Iris pigment epithelial cell (primary cell): Measurements from ENCODE around the gene DYNLT1.
A peak's percentile ranks its signal among the peaks of the same experiment; 100 is the strongest.
"Not testable (repeated sequence)": the region's sequence is repeated elsewhere in the genome, so short reads cannot be mapped to it uniquely, and the experiment has no call there.

Source experiments
- DNase-seq: peaks from one replicate; pipeline ENCODE4 v3.0.0-alpha.2; 2011; ENCODE audit warnings: low read depth

Gene DYNLT1

DNA sequence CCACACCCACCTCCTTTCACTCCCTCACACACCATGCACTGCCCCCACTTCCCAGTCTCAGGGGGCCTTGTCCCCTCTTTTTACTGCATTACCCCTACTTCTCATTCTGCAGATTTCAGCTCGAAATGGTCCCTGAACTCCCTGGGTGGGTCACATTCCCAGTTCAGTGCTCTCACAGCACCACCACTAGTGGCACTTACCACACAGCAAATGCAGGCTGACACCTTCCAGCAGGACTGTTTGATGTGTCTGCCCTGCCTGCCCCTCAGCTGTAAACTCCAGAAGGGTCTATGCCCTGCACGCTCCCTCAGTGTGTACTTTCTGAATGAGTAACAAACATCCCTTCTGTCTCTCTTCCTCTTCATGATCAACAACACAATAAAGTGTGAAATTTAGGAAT lies 4.0 kb downstream of the DYNLT1 start:
- no peak for DNase-seq

DNA sequence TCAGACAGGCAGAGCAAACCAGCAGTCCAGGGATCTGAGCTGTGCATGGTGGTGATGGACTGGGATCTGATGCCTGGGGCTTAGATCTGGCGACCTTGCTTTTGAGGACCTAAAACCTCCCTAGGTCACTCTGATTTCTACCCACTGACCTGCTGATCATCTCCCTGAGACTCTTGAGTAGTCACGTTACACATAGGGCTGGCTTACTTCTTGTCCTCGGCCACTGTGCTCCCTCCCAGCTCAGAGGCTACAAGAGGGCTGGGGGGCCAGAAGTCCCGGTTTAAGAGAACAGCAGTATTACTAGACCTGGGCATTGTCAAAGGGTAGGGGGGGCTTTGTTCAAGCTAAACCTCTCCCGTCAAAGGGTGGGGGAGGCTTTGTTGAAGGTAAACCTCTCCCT lies 5.5 kb downstream of the DYNLT1 start:
- DNase-seq: no peak

DNA sequence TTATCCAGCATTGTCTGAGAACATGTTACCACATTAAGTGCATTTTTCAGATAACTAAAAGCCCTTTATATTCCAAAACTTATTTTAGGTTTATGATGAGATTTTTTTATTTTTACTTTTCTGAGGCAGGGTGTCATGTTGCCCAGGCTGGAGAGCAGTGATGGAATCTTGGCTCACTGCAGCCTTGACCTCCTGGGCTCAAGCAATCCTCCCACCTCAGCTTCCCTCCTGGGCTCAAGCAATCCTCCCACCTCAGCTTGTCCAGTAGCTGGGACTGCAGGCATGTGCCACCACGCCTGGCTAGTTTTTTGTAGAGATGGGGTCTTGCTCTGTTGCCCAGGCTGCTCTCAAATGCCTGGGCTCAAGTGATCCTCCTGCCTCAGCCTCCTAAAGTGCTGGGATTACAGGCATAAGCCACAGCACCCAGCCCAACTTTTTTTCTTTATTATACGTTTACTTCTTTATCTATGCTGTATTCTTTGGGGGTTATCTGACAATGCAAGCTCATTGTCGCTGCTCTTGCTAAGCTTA lies 6.2 kb downstream of the DYNLT1 start:
- DNase-seq: no peak

DNA sequence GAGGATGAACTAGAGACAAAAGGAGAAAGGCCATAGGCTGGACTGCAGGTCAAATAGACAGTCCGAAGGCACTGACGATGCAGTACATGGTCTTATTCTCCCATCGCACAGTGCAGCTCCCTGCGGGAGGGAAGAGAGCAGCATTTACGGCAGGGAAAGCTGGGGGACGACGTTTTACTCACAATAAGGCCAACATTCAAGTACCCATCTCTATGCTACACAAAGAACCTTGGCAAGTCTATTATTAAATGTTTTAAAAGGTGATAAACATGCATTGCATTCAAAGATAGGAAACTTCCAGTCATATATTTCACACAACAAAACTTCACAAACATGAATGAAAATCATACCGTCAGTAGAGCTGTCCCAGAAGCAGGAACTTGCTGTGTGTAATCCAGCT lies 7.8 kb downstream of the DYNLT1 start:
- DNase-seq: no peak

DNA sequence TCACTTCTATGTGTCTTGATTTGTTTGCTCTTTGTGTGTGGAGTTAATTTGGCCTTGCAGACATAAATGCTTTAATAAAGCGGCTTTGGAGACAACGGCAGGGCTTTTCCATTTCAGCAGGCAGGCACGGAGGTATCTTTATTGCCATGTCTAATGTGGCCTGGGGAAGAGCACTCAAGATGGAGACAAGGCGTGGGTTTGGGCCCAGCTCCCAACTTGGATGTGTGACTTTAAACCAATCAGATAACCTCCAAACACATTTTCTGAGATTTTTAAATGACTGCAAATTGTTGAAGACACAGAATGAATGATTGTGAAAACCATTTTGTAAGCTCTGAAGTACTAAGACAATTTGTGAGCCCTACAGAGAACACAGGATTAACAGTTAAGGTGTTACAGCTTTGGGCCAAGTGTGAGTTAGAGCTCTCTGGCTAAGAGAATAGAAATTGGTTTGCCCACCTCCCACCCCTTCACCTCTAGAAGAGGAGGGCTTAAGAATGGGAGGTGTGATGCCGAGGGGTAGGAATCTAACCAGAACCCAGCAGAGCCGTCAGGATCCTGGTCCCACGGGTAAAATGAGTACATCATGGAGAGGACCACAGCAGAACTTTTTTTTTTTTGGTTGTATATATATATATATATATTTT lies 9.0 kb downstream of the DYNLT1 start:
- DNase-seq: no peak

DNA sequence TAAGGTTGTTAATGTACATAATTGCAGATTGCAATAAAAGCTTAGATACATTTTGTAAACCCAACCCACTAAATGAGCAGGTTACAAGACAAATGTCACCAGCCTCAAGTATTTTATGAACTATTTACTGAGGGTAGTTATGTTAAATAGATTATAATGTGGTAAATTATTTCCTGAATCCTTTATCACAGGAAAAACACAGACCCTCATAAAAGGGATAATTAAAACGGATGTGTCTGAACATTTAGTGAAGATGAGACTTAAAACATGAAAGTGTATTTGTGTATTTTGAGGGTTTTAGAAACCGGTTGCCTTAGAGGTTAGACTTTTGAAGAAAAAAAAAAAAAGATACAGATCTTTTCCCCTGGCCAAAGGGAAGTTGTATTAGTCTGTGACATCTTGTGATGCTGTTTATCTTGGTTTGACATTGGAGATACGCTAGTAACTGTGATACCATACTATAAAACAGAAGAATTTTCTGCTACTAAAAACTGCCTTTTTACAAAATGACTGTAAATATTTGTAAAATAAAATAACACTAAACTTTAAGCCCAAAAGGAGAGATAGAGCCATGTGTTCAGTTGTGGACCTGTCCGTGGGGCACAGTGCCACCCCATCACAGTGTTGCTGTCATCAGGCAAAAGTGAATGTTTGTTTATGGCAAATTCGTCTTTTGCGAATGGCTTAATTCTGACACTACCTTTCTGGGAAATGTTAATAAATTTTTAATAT lies 9.7 kb downstream of the DYNLT1 start:
- no peak for DNase-seq

DNA sequence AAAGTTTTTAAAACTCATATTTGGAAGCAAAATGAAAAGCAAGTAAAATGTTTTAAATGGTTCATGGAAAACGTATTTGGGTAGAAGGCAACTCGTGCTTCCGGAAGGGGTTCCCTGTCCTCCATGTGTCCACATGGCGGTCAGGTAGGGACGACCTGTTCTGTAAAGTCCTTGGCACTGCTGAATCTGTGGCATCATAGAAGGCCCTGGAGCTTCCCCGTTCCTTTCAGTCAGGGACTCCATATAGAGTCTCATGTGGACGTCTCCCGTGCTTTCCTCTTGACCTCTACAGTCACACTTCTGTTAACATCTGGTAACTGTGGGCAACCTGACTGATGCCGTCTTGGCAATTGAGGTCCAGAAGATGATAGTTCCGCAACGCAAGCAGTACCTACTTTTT lies 11.4 kb downstream of the DYNLT1 start:
- no peak for DNase-seq

DNA sequence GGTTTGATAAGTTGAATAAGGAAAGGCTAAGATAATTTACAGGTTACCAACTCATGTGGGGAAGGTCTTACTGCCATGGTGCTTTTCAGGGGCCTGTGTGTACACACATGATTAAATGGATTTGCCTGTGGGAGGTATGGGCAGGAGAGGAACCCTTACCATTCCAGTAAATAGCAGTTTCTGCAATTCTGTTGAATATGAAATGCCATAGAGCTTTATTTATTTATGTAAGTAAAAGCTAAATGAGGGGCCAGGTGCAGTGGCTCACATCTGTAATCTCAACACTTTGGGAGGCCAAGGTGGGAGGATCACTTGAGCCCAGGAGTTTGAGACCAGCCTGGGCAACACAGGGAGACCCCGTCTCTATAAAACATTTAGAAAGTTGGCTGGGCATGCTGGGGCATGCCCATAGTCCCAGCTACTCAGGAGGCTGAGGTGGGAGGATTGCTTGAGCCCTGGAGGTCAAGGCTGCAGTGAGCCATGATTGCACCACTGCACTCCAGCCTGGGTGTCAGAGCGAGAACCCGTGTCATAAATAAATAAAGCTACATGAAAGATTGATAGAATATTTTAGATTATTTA lies 11.9 kb downstream of the DYNLT1 start:
- DNase-seq: not testable (repeated sequence)

DNA sequence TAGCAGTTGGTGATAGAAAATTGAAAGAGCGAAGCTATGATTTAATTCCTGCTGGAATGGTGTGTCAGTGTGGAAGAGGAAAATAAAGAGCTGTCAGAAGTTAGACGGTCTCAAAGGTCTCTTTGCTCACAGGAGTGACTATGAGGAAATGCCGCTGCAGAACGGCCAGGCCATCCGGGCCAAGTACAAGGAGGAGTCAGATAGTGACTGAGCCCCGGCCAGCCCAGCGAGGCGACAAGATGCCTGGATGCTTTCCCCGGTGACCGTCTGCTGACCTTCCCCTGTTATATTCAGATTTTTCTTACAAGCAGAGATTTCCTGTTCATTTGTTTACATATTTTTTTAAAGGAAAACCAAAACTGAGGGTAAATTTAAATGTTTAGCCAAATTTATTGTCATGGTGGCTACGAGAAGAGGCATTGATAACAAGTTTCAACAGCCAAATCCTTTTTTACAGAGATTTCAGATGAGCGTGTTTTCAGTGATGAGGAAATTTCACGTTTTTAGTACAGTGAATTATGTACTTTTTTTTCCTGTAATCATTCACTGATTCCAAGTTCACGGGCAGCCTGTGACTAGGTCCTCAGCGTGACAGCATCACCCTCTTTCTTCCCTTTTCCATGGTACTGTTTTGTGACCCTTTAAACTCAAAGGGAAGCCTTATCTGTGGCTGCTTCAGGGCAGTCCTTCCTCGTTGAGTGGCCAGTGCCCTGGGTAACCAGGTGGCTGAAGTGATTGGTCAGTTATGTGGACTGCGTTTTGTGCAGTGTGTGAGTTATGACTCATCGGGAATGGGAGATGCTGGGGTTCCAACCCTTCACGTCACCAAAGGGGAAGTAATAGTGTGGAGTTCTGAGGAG lies 12.6 kb downstream of the DYNLT1 start:
- DNase-seq: peak; percentile 95

DNA sequence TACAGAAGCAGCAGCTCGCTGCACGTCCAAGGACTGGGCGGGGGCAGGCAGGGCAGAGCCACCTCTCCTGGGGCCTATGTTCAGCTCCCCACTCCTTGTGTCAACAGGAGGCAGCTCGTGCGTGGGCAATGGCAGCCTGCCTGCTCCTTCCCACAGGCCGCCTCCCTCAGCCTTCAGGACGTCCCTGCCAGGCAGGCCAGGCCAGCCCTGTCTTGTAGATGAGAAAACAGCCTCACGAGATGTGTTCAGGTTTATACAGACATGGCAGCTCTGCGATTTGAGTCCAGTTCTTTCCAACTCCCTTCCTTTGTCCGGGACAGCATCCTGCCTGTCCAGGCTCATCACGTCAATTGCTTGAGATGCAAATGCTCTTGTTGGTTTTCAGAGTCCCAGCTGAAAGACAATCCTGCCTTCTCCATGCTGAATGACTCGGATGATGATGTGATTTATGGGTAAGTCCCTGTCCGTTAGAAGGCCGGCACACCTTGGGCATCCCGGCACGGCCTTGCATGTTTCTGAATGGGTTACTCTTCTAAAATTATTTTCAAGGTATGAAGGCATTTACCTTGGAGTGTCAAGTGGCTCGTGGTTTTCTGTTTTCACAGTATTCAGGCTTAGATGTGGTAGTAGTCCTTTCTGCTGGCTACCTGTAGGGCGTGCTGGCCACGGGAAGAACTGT lies 13.5 kb downstream of the DYNLT1 start:
- DNase-seq: peak; percentile 71

DNA sequence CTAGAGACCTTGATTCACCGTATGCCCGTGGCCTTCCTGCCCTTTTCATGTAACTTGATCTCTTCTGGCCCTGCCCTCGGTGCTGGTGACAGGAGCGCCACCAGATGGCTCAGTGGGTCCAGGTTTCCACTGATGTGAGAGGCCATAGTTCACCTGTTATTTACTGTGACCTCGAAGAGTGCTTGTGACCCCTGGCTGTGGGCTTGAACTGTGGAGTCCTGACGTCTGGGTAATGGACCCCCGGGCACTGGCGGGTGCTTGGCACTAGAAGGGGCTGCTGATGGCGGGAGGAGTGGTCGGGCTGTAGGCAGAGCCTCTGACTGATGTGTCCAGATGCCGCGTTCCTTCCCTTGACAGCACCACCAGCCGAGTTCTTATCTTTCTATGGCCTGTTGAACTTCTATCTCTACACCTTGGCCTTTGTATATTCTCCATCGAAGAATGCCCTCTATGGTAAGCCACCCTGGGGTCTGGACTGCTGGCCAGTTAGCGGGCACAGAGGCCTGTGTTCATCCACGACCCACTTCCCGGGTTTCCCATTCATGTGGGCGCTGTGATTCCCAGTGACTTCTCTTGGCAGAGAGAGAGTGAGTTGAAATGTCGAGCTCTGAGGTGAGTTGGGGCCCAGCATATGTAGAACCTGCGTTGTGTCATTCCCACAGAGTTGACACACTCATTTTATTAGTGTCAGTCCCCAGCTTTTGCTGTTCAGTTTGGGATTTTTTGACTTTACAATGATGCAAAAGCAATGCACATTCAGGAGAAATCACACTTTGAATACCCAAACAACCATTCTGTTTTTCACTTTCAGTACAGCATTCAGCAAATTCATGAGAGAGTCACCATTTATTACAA lies 14.9 kb downstream of the DYNLT1 start:
- DNase-seq: no peak

DNA sequence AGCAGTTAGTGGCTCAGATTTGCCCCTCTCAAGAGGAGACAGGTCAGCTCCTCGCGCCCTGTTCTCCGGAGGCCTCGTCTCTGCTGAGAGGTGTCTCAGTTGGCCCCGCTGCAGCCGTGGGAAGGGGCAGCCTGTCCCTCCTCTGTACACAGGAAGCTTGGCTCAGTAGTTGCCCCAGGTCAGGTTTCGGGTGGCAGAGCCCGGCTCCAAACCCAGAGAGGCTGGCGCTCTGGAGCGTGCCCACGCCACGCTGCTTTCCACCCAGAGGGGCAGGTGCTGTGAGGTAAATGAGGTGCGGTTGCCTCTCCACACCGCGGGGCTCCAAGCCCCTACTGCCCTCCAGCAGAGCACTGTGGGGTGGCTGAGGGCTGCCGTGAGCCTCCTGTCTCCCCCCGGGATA lies 16.0 kb downstream of the DYNLT1 start:
- DNase-seq: no peak

DNA sequence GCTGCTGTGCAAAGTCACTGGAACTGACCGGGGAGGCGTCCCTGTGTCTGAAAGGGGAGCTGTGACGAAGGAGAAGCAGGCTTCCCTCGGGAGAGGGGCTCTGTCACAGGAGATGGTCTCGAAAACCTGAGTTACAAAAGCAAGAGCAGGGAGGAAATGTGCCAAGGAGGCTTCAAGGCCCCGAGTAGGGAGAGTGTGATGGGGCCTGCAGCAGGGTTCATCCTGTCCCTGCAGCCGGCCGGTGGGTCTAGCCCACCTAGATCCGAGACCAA lies 16.7 kb downstream of the DYNLT1 start:
- DNase-seq: no peak

DNA sequence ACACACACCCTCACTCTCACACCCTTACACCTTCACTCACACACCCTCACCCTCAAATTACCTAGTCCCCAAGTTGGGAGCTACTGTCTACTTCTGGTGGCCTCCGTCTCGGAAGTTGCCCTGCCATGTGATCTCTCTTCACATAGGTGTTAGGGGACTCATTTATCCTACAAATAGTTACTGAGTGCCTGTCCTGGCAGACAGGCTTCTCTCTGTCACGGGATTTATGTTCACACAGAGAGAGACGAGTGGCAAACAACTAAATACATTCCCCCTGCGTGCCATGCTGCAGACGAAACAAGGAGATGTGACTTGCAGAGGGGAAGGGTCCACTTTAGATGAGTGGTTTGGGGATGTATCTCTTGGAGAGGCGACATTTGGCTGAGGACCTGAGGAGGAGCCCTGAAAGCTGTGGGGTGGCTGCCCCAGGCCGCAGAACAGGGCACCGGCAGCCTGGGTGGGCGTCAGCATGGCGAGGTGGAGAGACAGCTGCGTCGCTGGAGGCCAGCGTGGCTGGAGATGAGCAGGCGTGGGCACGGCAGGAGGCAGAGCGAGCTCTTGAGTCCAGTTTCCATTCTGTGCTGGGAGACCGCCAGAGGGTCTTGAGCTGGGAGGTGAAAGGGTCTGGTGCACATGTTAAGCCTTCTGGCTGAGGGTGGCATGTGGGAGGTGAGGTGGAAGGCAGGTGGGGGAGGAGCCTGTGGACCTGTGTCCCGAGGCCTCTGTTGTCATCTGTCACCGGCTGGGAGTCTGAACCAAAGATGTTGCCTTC lies 17.2 kb downstream of the DYNLT1 start:
- DNase-seq: no peak

DNA sequence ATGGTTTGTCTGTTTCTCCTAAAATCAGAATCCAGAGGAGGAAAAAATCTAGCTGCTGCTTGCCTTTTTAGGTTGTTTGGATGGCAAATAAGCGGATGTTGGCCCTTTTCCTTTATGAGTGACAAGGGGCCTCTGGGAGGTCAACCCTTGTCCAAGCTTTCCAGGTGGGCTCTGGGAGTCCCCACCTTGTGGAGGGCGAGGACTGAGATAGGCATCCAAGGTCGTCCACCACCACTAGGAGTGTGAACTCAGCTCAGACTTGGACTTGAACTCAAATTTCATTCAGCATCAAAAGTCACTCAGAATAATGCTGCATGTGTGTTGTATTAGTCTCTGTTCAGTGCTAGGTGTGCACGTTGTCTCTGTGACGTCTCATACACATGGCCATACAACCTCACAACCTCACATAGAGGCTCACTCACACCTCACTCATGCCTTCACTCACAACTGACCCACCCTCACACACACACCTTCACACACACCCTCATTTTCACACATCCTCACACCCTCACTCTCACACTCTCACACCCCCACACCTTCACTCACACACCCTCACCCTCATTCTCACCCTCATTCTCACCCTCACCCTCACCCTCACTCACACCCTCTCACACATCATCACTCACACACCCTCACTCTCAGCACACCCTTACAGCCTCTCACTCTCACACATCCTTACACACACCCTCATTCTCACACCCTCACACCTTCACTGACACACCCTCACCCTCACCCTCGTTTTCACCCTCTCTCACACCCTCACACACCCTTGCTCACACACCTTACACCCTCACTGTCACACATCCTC lies 18.0 kb downstream of the DYNLT1 start:
- no peak for DNase-seq

DNA sequence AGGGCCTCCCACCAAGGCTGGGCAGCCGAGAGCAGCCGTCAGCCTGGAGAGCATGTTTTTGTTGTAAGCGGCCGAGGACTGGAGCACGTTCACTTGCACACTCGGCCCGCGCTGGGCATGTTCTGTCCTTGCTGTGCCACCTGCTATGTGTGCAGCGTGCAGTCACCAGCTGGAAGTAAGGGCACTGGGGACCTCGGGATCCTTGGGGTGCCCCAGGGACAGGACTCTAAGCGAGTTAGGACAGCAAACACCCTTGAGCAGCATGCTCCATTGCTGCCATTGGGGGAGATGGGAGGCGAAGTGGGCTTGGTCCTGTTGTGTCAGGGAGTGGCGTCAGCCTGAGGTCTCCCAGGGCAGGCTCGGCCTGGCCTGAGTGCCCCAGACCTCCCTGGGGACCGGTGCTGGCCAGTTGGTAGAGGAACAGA lies 18.6 kb downstream of the DYNLT1 start:
- no peak for DNase-seq

DNA sequence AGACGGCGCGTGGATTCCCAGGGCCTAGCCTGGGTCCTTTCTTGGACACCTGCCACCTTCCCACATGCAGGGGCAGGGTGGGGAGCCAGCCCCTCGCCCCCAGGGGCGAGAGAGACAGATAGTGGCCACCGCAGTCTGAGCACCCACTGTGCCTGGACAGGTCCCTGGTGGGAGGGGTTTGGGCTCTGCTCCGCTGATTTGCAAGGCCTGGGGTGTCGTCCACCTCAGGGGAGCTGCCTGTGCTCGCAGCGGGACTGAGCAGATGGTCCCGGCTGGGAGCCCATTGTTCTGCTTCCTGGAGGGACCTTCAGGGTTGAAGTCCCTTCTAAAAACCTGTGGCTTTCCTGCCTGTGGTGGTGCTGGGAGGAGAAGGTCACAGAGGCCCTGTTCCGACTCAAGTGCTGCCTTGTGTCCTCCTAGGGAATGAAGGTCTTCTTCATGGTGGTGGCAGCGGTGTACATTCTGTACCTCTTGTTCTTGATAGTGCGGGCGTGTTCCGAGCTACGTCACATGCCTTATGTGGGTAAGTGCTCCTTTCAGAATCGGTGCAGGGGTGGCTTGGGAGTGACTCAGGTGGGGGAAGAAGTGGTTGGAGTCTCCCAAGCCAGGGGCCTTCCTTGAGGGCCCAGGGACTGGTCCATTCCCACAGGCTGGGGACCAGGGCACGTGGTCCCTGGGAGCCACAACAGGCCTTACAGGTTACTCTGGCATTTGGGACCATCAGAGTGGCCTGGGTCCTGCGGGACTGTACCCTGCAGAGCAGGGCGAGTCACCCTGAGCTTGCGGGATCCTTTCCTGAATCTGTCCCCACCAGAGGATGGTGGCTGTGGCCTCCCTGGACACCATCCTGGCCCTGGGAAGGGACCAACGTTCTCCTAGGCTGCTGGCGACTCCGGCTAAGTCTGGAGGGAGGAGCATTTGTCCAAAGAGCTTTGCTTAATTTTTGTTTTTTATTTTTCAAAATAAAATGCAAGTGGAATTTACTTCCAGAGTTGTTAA lies 19.6 kb downstream of the DYNLT1 start:
- no peak for DNase-seq

DNA sequence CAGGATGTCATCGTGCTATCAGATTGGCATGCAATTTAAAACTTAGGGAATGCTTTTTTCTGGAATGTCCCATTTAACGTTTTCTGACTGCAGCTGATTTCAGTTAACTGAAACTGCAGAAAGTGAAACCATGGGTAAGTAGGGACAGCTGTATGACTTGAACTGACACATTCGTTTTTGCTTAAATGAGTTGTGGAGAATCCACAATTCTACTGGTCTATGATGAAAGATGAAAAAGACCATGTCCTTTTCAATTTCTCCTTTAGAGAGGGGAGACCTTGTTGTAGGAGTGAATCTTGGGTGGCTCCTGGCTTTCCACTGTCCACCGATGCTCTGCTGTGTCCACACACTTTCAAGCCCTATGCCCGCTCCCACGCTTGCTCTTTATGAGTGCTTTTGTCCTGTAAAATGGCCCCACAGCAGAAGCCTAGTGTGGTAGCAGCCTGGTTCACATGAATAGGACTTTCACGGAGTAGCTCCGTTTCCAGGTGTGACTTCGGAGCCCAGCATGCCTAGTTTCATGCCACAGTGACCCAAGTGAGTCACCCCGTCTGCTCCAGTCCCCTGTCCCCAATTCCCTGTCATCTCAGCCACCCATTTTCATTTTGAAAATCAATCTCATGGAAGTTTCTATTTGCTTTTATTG lies 21.9 kb downstream of the DYNLT1 start:
- no peak for DNase-seq
